GM12878 (cell line): Measurements from ENCODE around the gene SEPTIN1. TPM values are rescaled to one million over a fixed set of nuclear protein-coding genes. Genes with fewer than 3 reads are reported as not detected.

ENCODE experiments used
- ATAC-seq: fragments of 200-7000 bp; cut with Tn5 transposase; 3 replicates; pipeline ENCODE4 v1.9.1; 2020; ENCODE audit warnings: mild to moderate bottlenecking, moderate library complexity
- BruUV-seq: library from RNA; stranded (reverse); fragments of 400-500 nt; replicated peaks from 2 replicates; lab custom pipeline; 2021; lab: Mats Ljungman, UMichigan
- CTCF ChIA-PET: fragments of 300-600 bp; sonication (Branson Sonifier 250); formaldehyde crosslinking; extraction: SDS; loops from one replicate; lab custom pipeline; 2021; ENCODE audit warnings: inconsistent platforms; lab: Yijun Ruan, JAX
- POLR2A ChIA-PET: fragments of 350-600 bp; formaldehyde crosslinking; extraction: SDS; loops from one replicate; lab custom pipeline; 2021; ENCODE audit warnings: inconsistent platforms; lab: Charles Lee
- RAD21 ChIA-PET: fragments of 300-600 bp; sonication (Branson Sonifier 250); formaldehyde crosslinking; loops from one replicate; lab custom pipeline; 2023; ENCODE audit warnings: antibody characterized with exemption; ENCODE audit not compliant: unreplicated experiment; lab: Charles Lee
- SMC1A ChIA-PET: fragments of 300-600 bp; sonication (Branson Sonifier 250); formaldehyde crosslinking; loops from one replicate; lab custom pipeline; 2023; ENCODE audit not compliant: unreplicated experiment, uncharacterized antibody; lab: Charles Lee
- DNase-seq: peaks from one replicate; pipeline ENCODE4 v3.0.0-alpha.2; 2011; ENCODE audit warnings: low read depth, low spot score
- FAIRE-seq: peaks from 3 replicates; lab custom pipeline; 2011; peaks lifted over from hg19 to GRCh38; lab: Jason Lieb, UNC
- H2AFZ ChIP-seq: 2 replicates; pipeline ENCODE4 v1.6.0; 2011; ENCODE audit warnings: low read depth, low read length, control low read depth; ENCODE audit not compliant: control insufficient read depth
- H3K27ac ChIP-seq: 2 replicates; pipeline ENCODE4 v1.5.1; 2011; ENCODE audit warnings: control low read depth; ENCODE audit not compliant: control insufficient read depth, insufficient read depth
- H3K27me3 ChIP-seq, 2 experiments: replicated peaks in 1 of 2; 2 replicates each; pipeline versions ENCODE4 v1.6.0 to v1.6.1; 2011; ENCODE audit warnings: low read length in 1 of 2; ENCODE audit not compliant: control insufficient read depth in 2 of 2, insufficient read depth in 2 of 2
- H3K36me3 ChIP-seq, 2 experiments: 2 replicates each; pipeline ENCODE4 v1.5.1; 2011; ENCODE audit warnings: low read length in 1 of 2; ENCODE audit not compliant: control insufficient read depth in 2 of 2, insufficient read depth in 2 of 2
- H3K4me1 ChIP-seq: 2 replicates; pipeline ENCODE4 v1.6.1; 2011; ENCODE audit warnings: mild to moderate bottlenecking, low read length, moderate library complexity, mixed read lengths; ENCODE audit not compliant: control insufficient read depth, insufficient read depth
- H3K4me2 ChIP-seq: 2 replicates; pipeline ENCODE4 v1.6.0; 2011; ENCODE audit warnings: control low read depth; ENCODE audit not compliant: control insufficient read depth, insufficient read depth
- H3K4me3 ChIP-seq: fragments of 200-600 bp; sonication (generic); 2 replicates; pipeline ENCODE4 v1.5.1; 2016
- H3K79me2 ChIP-seq: 2 replicates; pipeline ENCODE4 v1.6.0; 2011; ENCODE audit warnings: low read length; ENCODE audit not compliant: control insufficient read depth, insufficient read depth
- H3K9ac ChIP-seq: 2 replicates; pipeline ENCODE4 v1.8.0; 2011; ENCODE audit warnings: low read length, control low read depth, mixed read lengths; ENCODE audit not compliant: control insufficient read depth, insufficient read depth
- H3K9me3 ChIP-seq: replicated peaks from 3 replicates; pipeline ENCODE4 v1.5.1; 2011; ENCODE audit warnings: mild to moderate bottlenecking, low read length; ENCODE audit not compliant: control insufficient read depth, insufficient read depth
- H4K20me1 ChIP-seq: 2 replicates; pipeline ENCODE4 v1.6.0; 2011; ENCODE audit not compliant: control insufficient read depth, insufficient read depth
- CREB1 ChIP-seq: IDR thresholded peaks from 2 replicates; pipeline ENCODE4 v1.6.1; 2012; ENCODE audit warnings: low read depth, mild to moderate bottlenecking, inconsistent platforms
- FOXM1 ChIP-seq: IDR thresholded peaks from 2 replicates; pipeline ENCODE4 v1.6.1; 2012; ENCODE audit warnings: low read depth, mild to moderate bottlenecking, inconsistent platforms, low read length, moderate library complexity
- LARP7 ChIP-seq: fragments of 450-650 bp; IDR thresholded peaks from 2 replicates; pipeline ENCODE4 v1.6.1; 2017; ENCODE audit warnings: mild to moderate bottlenecking
- MYC ChIP-seq: IDR thresholded peaks from 2 replicates; pipeline ENCODE4 v1.6.1; 2011; ENCODE audit warnings: mild to moderate bottlenecking, low read length, moderate library complexity, inconsistent platforms; ENCODE audit not compliant: insufficient read depth, insufficient replicate concordance, insufficient read length, severe bottlenecking
- NKRF ChIP-seq: fragments of 450-650 bp; conservative IDR thresholded peaks from 2 replicates; pipeline ENCODE4 v1.6.1; 2017; ENCODE audit warnings: mild to moderate bottlenecking, moderate library complexity
- NR2C1 ChIP-seq: fragments of 450-650 bp; IDR thresholded peaks from 2 replicates; pipeline ENCODE4 v1.6.1; 2017; ENCODE audit warnings: antibody characterized with exemption, mild to moderate bottlenecking, moderate library complexity
- SKIL ChIP-seq: fragments of 450-650 bp; IDR thresholded peaks from 2 replicates; pipeline ENCODE4 v1.6.1; 2017; ENCODE audit warnings: mild to moderate bottlenecking, low read depth, inconsistent platforms; ENCODE audit not compliant: poor library complexity, severe bottlenecking
- TCF12 ChIP-seq: IDR thresholded peaks from 2 replicates; pipeline ENCODE4 v1.6.1; 2011; ENCODE audit warnings: low read depth, mild to moderate bottlenecking, low read length
- ZBED1 ChIP-seq: IDR thresholded peaks from 2 replicates; pipeline ENCODE4 v1.6.1; 2016; ENCODE audit warnings: borderline replicate concordance
- WGBS: methylation state at CpG from one replicate; pipeline ENCODE4 v1.1.6; 2016; ENCODE audit warnings: low lambda C conversion rate; ENCODE audit not compliant: insufficient replicate concordance, insufficient coverage; ENCODE audit errors: missing lambda C conversion rate; 5-methylcytosine and 5-hydroxymethylcytosine counted together
- in situ Hi-C: fragments of 300-500 bp; cut with MboI; formaldehyde crosslinking; loops from 9 replicates; pipeline ENCODE4 v1.14.3; 2018; ENCODE audit warnings: mixed read lengths
- intact Hi-C: fragments of 100-400 bp; cut with micrococcal nuclease; formaldehyde crosslinking; loops from one replicate; pipeline ENCODE4 v1.14.2; 2022; ENCODE audit not compliant: unreplicated experiment
- polyA plus RNA-seq, 11 experiments: library from polyadenylated mRNA; depleted of rRNA in 4 of 11; unstranded in 6 of 11; stranded (reverse) in 5 of 11; fragments of >200 nt; fragmentation: Nextera tagmentation in 4 of 11; fragmentation: Illumina TruSeq in 1 of 11; extraction: Ambion mirVana in 4 of 11; extraction: Trizol in 1 of 11; gene quantifications; 1 replicate in 1 of 11; 2 replicates in 10 of 11; pipeline versions ENCODE4 v1.2.1 to v1.2.3, GENCODE V29; 2011 to 2016; ENCODE audit warnings: inconsistent platforms in 2 of 11, missing spikeins in 2 of 11, low read depth in 1 of 11
- total RNA-seq, 4 experiments: library from RNA; depleted of rRNA in 3 of 4; stranded (reverse); fragments of >200 nt in 3 of 4; fragmentation: Illumina TruSeq in 1 of 4; extraction: Trizol in 1 of 4; gene quantifications; 2 replicates each; pipeline versions ENCODE4 v1.2.1 to v1.2.3, GENCODE V29; 2013 to 2021

SEPTIN1 gene
- total and polyA plus RNA-seq, 10 of the 15 experiments (the other 5 are each of a cell fraction or from before 2014, with no cell fraction given) = 2.8 to 153 (median 94.1) TPM

GRCh38 chr16:30375864-30376263 is 6.5 kb downstream of the SEPTIN1 start:
- ATAC-seq (no peak), DNase-seq (no peak), FAIRE-seq (no peak)
- Histone ChIP-seq H3K4me2 (no peak overlapping the region), H3K79me2 (peaks cover 10% of the 10 kb centered on the region), H3K36me3 (peaks cover 0 to 4% of the 10 kb centered on the region in 2 experiments; a peak in 2 of 4 replicates), H3K27me3 (no peaks in the 10 kb centered on the region), H3K27ac (no peak overlapping the region), H4K20me1 (no peaks in the 10 kb centered on the region), H3K4me3 (no peak overlapping the region), H3K4me1 (peaks cover 24% of the 10 kb centered on the region), H3K9me3 (no peaks in the 10 kb centered on the region), H2AFZ (no peak overlapping the region), H3K9ac (no peak overlapping the region)
- intact Hi-C loops (no loop called here), in situ Hi-C loops (no loop called here)
- SMC1A ChIA-PET = no interaction called here
- 91% methylated on average over 8 of the region's 8 CpGs for WGBS
- RAD21 ChIA-PET = no interaction called here
- CTCF ChIA-PET = no interaction called here
- no TSS peak for BruUV-seq
- POLR2A ChIA-PET = no interaction called here
- TF ChIP-seq LARP7 (no peak), CREB1 (no peak), MYC (no peak), FOXM1 (no peak), SKIL (no peak), NR2C1 (no peak), ZBED1 (no peak), TCF12 (no peak), NKRF (no peak)
